Glutamatergic neuron (in vitro differentiated cells): ENCODE results near the gene ZFP37. TPM values are rescaled to one million over a fixed set of nuclear protein-coding genes. Genes with fewer than 3 reads are reported as not detected.
"Not testable (repeated sequence)": the region's sequence is repeated elsewhere in the genome, so short reads cannot be mapped to it uniquely, and the experiment has no call there.

Experiments
- DNase-seq: peaks from one replicate; pipeline ENCODE4 v3.0.0; 2022
- H3K27ac Mint-ChIP-seq: one replicate; pipeline ENCODE4 v1.8.0; 2020; ENCODE audit warnings: mild to moderate bottlenecking, mixed read lengths, inconsistent platforms; ENCODE audit not compliant: unreplicated experiment
- H3K27me3 Mint-ChIP-seq: one replicate; pipeline ENCODE4 v1.8.0; 2020; ENCODE audit warnings: mild to moderate bottlenecking, moderate library complexity, mixed read lengths, inconsistent platforms; ENCODE audit not compliant: unreplicated experiment
- H3K36me3 Mint-ChIP-seq: one replicate; pipeline ENCODE4 v1.8.0; 2020; ENCODE audit warnings: mild to moderate bottlenecking, mixed read lengths, inconsistent platforms; ENCODE audit not compliant: unreplicated experiment
- H3K4me1 Mint-ChIP-seq: one replicate; pipeline ENCODE4 v1.8.0; 2020; ENCODE audit warnings: mild to moderate bottlenecking, low read depth, mixed read lengths, inconsistent platforms; ENCODE audit not compliant: unreplicated experiment
- H3K4me3 Mint-ChIP-seq: one replicate; pipeline ENCODE4 v1.8.0; 2020; ENCODE audit warnings: mild to moderate bottlenecking, mixed read lengths, inconsistent platforms; ENCODE audit not compliant: unreplicated experiment
- H3K9me3 Mint-ChIP-seq: one replicate; pipeline ENCODE4 v1.8.0; 2020; ENCODE audit warnings: mild to moderate bottlenecking, moderate library complexity, mixed read lengths, inconsistent platforms; ENCODE audit not compliant: unreplicated experiment
- total RNA-seq: library from RNA; stranded (reverse); fragmentation: NEBNext Ultra II Directional; extraction: Animal tissue kit (Norgen Biotek cat#: 25700); gene quantifications from one replicate; pipeline ENCODE4 v1.2.1, GENCODE V29; 2021; ENCODE audit not compliant: unreplicated experiment
- TF ChIP-seq, protein P1 (sequence below): fragments of 200-600 bp; sonication (generic); IDR thresholded peaks from one replicate; pipeline ENCODE4 v1.5.0; 2021; ENCODE audit not compliant: partially characterized antibody, unreplicated experiment

The ZFP37 gene
- total RNA-seq, 1 donor from 2014 or later: 7.9 TPM

DNA sequence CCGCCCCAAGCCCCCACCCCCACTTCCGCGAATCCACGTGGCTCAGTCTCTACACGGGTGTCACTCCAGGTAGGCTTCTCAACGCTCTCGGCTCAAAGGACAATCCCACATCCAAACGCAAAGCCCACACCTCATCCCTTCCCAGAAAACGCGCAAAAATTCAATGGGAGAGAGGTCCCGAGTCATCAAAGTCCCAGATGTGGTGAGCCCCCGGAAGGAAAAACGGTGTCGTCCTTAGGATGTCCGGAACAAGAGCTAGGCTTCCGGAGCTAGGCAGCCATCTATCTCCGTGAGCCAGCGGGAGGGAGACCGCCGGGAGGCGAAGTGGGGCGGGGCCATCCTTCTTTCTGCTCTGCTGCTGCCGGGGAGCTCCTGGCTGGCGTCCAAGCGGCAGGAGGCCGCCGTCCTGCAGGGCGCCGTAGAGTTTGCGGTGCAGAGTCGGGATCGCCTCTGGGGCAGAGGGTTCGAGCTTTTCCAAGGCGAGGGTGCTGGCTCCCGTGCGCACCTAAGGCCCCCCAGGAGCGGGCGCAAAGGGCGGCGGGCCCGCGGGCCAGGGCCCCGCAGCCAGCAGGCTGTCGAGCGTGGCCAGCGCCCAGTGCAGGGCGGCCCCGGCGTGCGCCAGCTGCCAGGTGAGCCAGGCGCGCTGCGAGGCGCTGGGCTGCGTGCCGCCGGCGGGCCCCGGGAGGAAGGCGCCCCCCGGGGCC lies 3.2 kb upstream of the ZFP37 start:
- H3K4me1 Mint-ChIP-seq, DNase-seq, H3K4me3 Mint-ChIP-seq, H3K9me3 Mint-ChIP-seq, H3K27me3 Mint-ChIP-seq, H3K27ac Mint-ChIP-seq: not testable (repeated sequence)
- H3K36me3 Mint-ChIP-seq: peaks cover 10% of the 10 kb centered on the region

DNA sequence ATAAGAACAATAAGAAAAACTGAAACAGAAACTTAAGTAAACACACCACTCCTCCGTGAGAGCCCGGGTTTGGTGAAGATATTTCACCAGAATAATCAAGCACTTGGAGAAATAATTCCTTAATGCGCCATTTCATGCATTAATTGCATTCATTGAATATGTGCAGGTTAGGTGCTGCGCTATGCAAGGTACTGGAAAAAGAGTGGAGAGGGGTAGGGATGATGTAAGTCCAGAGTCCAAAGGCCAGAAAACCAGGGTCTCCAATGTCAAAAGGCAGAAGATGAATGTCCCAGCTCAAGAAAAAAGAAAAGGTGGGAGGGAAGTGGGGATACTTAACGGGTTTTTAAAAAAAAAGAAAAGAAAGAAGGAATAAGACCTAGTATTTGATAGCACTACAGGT lies 669 bp upstream of the ZFP37 start:
- TF ChIP-seq, protein P1, sequence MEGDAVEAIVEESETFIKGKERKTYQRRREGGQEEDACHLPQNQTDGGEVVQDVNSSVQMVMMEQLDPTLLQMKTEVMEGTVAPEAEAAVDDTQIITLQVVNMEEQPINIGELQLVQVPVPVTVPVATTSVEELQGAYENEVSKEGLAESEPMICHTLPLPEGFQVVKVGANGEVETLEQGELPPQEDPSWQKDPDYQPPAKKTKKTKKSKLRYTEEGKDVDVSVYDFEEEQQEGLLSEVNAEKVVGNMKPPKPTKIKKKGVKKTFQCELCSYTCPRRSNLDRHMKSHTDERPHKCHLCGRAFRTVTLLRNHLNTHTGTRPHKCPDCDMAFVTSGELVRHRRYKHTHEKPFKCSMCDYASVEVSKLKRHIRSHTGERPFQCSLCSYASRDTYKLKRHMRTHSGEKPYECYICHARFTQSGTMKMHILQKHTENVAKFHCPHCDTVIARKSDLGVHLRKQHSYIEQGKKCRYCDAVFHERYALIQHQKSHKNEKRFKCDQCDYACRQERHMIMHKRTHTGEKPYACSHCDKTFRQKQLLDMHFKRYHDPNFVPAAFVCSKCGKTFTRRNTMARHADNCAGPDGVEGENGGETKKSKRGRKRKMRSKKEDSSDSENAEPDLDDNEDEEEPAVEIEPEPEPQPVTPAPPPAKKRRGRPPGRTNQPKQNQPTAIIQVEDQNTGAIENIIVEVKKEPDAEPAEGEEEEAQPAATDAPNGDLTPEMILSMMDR: no peak
- Mint-ChIP-seq H3K4me1 (no peaks in the 10 kb centered on the region), H3K4me3 (no peak overlapping the region), H3K9me3 (peaks cover 8% of the 10 kb centered on the region), H3K36me3 (peaks cover 10% of the 10 kb centered on the region), H3K27ac (no peak overlapping the region), H3K27me3 (peaks cover 9% of the 10 kb centered on the region)
- no peak for DNase-seq

DNA sequence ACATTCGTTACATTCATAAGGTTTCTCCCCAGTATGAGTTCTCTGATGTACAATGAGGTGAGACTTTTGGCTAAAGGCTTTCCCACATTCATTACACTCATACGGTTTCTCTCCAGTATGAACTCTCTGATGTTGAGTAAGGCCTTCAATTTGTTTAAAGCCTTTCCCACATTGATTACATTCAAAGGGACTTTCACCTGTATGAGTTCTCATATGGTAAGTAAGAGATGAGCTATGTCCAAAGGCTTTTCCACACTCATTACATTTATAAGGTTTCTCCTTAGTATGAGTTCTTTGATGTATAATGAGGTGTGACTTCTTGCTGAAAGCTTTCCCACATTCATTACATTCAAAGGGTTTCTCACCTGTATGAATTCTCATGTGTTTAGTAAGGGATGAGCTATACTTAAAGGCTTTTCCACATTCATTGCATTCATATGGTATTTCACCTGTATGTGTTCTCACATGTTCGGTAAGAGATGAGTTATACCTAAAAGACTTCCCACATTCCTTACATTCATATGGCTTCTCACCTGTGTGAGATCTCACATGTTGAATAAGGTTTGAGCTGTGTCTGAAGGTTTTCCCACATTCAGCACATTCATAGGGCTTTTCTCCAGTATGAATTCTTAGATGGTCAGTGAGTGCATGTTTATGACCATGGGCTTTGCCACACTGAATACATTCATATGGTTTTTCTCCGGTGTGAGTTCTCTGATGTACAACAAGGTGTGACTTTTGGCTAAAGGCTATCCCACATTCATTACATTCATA lies 13.5 kb downstream of the ZFP37 start:
- DNase-seq: no peak
- Mint-ChIP-seq H3K9me3 (peaks cover 18% of the 10 kb centered on the region), H3K27me3 (no peaks in the 10 kb centered on the region), H3K27ac (no peak overlapping the region), H3K4me3 (no peak overlapping the region), H3K36me3 (peaks cover 71% of the 10 kb centered on the region), H3K4me1 (no peaks in the 10 kb centered on the region)
- TF ChIP-seq, protein P1: no peak

DNA sequence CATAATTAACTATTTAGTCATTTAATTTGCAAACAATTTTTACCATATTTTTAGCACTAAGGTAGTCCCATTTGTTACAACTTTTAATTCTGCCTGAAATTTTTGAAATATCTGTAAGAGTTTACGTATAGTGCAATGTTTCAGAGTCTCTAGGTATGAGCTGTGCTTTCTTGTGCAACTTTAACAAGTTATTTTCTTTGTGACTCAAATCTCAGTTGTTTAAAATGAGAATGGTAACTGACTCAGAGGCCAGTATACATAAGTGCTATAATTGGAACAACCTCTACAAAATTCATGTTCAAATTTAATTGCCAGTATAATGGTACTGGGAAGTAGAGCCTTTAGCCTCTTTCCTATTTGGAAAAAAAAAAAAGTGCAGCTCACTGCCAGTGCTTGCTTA lies 30.3 kb downstream of the ZFP37 start:
- no peak for DNase-seq
- H3K27ac Mint-ChIP-seq: no peak overlapping the region
- H3K27me3 Mint-ChIP-seq: no peaks in the 10 kb centered on the region
- no peaks in the 10 kb centered on the region for H3K4me1 Mint-ChIP-seq
- TF ChIP-seq, protein P1: no peak
- H3K4me3 Mint-ChIP-seq: no peak overlapping the region
- peaks cover 7% of the 10 kb centered on the region for H3K9me3 Mint-ChIP-seq
- H3K36me3 Mint-ChIP-seq: peaks cover 4% of the 10 kb centered on the region

DNA sequence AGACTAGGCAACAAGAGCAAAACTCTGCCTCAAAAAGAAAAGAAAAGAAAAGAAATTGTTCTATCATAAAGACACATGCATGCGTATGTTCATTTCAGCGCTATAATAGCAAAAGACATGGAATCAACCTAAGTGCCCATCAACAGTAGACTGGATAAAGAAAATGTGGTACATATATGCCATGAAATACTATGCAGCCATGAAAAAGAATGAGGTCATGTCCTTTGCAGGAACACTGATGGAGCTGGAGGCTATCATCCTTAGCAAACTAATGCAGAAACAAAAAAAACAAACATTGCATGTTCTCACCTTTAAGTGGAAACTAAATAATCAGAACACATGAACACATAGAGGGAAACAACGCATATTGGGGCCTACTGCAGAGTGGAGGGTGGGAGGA lies 38.3 kb downstream of the ZFP37 start:
- no peaks in the 10 kb centered on the region for H3K4me1 Mint-ChIP-seq
- no peaks in the 10 kb centered on the region for H3K27me3 Mint-ChIP-seq
- H3K27ac Mint-ChIP-seq: no peak overlapping the region
- H3K9me3 Mint-ChIP-seq: peaks cover 7% of the 10 kb centered on the region
- no peak overlapping the region for H3K4me3 Mint-ChIP-seq
- TF ChIP-seq, protein P1: no peak
- H3K36me3 Mint-ChIP-seq: peaks cover 4% of the 10 kb centered on the region
- no peak for DNase-seq
